Activated T-cell treated with anti-CD3 and anti-CD28 coated beads for 48 hours (primary cell): Measurements from ENCODE around the gene PCSK2.

Experiments used
- DNase-seq: peaks from one replicate; pipeline ENCODE4 v3.0.0-alpha.2; 2020; ENCODE audit warnings: low read depth

The PCSK2 gene

GRCh38 chr20:17262786-17263185, 35.9 kb downstream of the PCSK2 start:
- no peak for DNase-seq

GRCh38 chr20:17273717-17274116, 46.9 kb downstream of the PCSK2 start:
- no peak for DNase-seq

- DNase-seq = no peak
These were observed 49.3 kb downstream of the PCSK2 start for GRCh38 chr20:17276101-17276500.

- no peak for DNase-seq
These were observed 54.6 kb downstream of the PCSK2 start for GRCh38 chr20:17281478-17281877.

- no peak for DNase-seq
These were observed 55.7 kb downstream of the PCSK2 start for GRCh38 chr20:17282501-17282900.

- DNase-seq = no peak
These were observed 60.7 kb downstream of the PCSK2 start for GRCh38 chr20:17287503-17287902.

- DNase-seq = no peak
These were observed 61.2 kb downstream of the PCSK2 start for GRCh38 chr20:17287998-17288397.

- DNase-seq = no peak
These were observed 68.4 kb downstream of the PCSK2 start for GRCh38 chr20:17295151-17295726.

- no peak for DNase-seq
These were observed 69.2 kb downstream of the PCSK2 start for GRCh38 chr20:17295991-17296390.

GRCh38 chr20:17298171-17298570, 71.3 kb downstream of the PCSK2 start:
- no peak for DNase-seq

GRCh38 chr20:17298751-17299150, 71.9 kb downstream of the PCSK2 start:
- no peak for DNase-seq

- DNase-seq = no peak
These were observed 73.3 kb downstream of the PCSK2 start for GRCh38 chr20:17300113-17300512.

- DNase-seq = no peak
These were observed 77.9 kb downstream of the PCSK2 start for GRCh38 chr20:17304774-17305173.

- DNase-seq = no peak
These were observed 79.6 kb downstream of the PCSK2 start for GRCh38 chr20:17306427-17306826.

GRCh38 chr20:17314264-17314663, 87.4 kb downstream of the PCSK2 start:
- no peak for DNase-seq

GRCh38 chr20:17315407-17316231, 88.8 kb downstream of the PCSK2 start:
- DNase-seq = no peak

- DNase-seq = no peak
These were observed 89.6 kb downstream of the PCSK2 start for GRCh38 chr20:17316316-17317038.

- no peak for DNase-seq
These were observed 90.5 kb downstream of the PCSK2 start for GRCh38 chr20:17317341-17317740.

- no peak for DNase-seq
These were observed 93.6 kb downstream of the PCSK2 start for GRCh38 chr20:17320456-17320855.

GRCh38 chr20:17326096-17326495, 99.3 kb downstream of the PCSK2 start:
- no peak for DNase-seq

GRCh38 chr20:17327185-17328148, 100.6 kb downstream of the PCSK2 start:
- DNase-seq = no peak

GRCh38 chr20:17334932-17335331, 108.1 kb downstream of the PCSK2 start:
- no peak for DNase-seq
